ENCODE results near the gene GPR151.
A peak's percentile ranks its signal among the peaks of the same experiment; 100 is the strongest.

Gene GPR151

GRCh38 chr5:146484714-146485391 is 31.1 kb downstream of the GPR151 start:
- no peak overlapping the region for H3K4me3 ChIP-seq
- no peak for TF ChIP-seq CTCF (IDR thresholded peaks at IDR 0.05)
- peaks cover 0 to 12% (median 0%) of the 10 kb centered on the region in 4 donors for H3K4me1 ChIP-seq
- no peaks in the 10 kb centered on the region for H3K9me3 ChIP-seq
- peak overlapping the region in 1 of 2 donors; percentile 8 for H3K27ac ChIP-seq
- DNase-seq: no peak
- H3K36me3 ChIP-seq: peaks cover 44 to 54% (median 50%) of the 10 kb centered on the region in 3 donors
- H3K27me3 ChIP-seq: no peaks in the 10 kb centered on the region
- intact Hi-C loops (cut with DNase I; ENCODE audit: low total_unique reads): no loop called here

- Histone ChIP-seq H3K36me3 (peaks cover 52 to 56% (median 54%) of the 10 kb centered on the region in 3 donors), H3K27ac (no peak overlapping the region), H3K4me1 (no peaks in the 10 kb centered on the region), H3K27me3 (no peaks in the 10 kb centered on the region), H3K9me3 (no peaks in the 10 kb centered on the region), H3K4me3 (no peak overlapping the region)
- no peak for TF ChIP-seq CTCF (IDR thresholded peaks at IDR 0.05)
- intact Hi-C loops (cut with DNase I; ENCODE audit: low total_unique reads): no loop called here
- no peak for DNase-seq
Measured at GRCh38 chr5:146482775-146483174, 33.2 kb downstream of the GPR151 start.

- no peaks in the 10 kb centered on the region for H3K27me3 ChIP-seq
- intact Hi-C loops (cut with DNase I; ENCODE audit: low total_unique reads): no loop called here
- peaks cover 48 to 63% (median 57%) of the 10 kb centered on the region in 3 donors for H3K36me3 ChIP-seq
- TF ChIP-seq CTCF (IDR thresholded peaks at IDR 0.05): no peak
- no peak overlapping the region for H3K27ac ChIP-seq
- H3K4me3 ChIP-seq: no peak overlapping the region
- H3K9me3 ChIP-seq: no peaks in the 10 kb centered on the region
- no peak for DNase-seq
- H3K4me1 ChIP-seq: no peaks in the 10 kb centered on the region
Measured at GRCh38 chr5:146475906-146476305, 40.1 kb downstream of the GPR151 start.

GRCh38 chr5:146475190-146475780 is 40.7 kb downstream of the GPR151 start:
- TF ChIP-seq CTCF (IDR thresholded peaks at IDR 0.05): no peak
- no peak overlapping the region for H3K4me3 ChIP-seq
- no peak for DNase-seq
- H3K27ac ChIP-seq: no peak overlapping the region
- no peaks in the 10 kb centered on the region for H3K4me1 ChIP-seq
- no peaks in the 10 kb centered on the region for H3K9me3 ChIP-seq
- H3K36me3 ChIP-seq: peaks cover 54 to 66% (median 57%) of the 10 kb centered on the region in 3 donors
- H3K27me3 ChIP-seq: no peaks in the 10 kb centered on the region
- intact Hi-C loops (cut with DNase I; ENCODE audit: low total_unique reads): no loop called here

- Histone ChIP-seq H3K4me3 (no peak overlapping the region), H3K27me3 (no peaks in the 10 kb centered on the region), H3K4me1 (no peaks in the 10 kb centered on the region), H3K36me3 (peaks cover 55 to 66% (median 59%) of the 10 kb centered on the region in 3 donors), H3K9me3 (no peaks in the 10 kb centered on the region), H3K27ac (no peak overlapping the region)
- DNase-seq: no peak
- no peak for TF ChIP-seq CTCF (IDR thresholded peaks at IDR 0.05)
- intact Hi-C loops (cut with DNase I; ENCODE audit: low total_unique reads): no loop called here
Measured at GRCh38 chr5:146474065-146474464, 41.9 kb downstream of the GPR151 start.
